Uterus (tissue), 4 donors: Measurements from ENCODE around the gene FBLIM1. TPM values are rescaled to one million over a fixed set of nuclear protein-coding genes. Genes with fewer than 3 reads are reported as not detected.

Source experiments
- DNase-seq, 2 donors: peaks; one replicate each; pipeline ENCODE4 v3.0.0-alpha.2; 2019 to 2020
- H3K27ac ChIP-seq, 2 donors: fragments of 200-600 bp; sonication (generic); 1 replicate in 1 of 2; 2 replicates in 1 of 2; pipeline ENCODE4 v1.5.1; 2016 to 2018
- H3K27me3 ChIP-seq, 2 donors: fragments of 200-600 bp; sonication (generic); one replicate each; pipeline ENCODE4 v1.5.1; 2018 to 2019; ENCODE audit warnings: control low read depth in 1 of 2
- H3K36me3 ChIP-seq, 2 donors: fragments of 200-600 bp; sonication (generic); one replicate each; pipeline ENCODE4 v1.5.1; 2019; ENCODE audit warnings: control low read depth in 1 of 2
- H3K4me1 ChIP-seq, 2 donors: fragments of 200-600 bp; sonication (generic); one replicate each; pipeline ENCODE4 v1.5.1; 2018 to 2019; ENCODE audit warnings: control low read depth in 1 of 2
- H3K4me3 ChIP-seq, 2 donors: fragments of 200-600 bp; sonication (generic); 1 replicate in 1 of 2; 2 replicates in 1 of 2; pipeline ENCODE4 v1.5.1; 2018 to 2019; ENCODE audit warnings: mild to moderate bottlenecking in 1 of 2
- H3K9me3 ChIP-seq, 2 donors: fragments of 200-600 bp; sonication (generic); one replicate each; pipeline ENCODE4 v1.5.1; 2019; ENCODE audit warnings: control low read depth in 1 of 2
- POLR2A ChIP-seq, 2 donors: fragments of 450-650 bp; IDR thresholded peaks; one replicate each; pipeline ENCODE4 v1.6.1; 2016; ENCODE audit warnings: antibody characterized with exemption in 2 of 2, mild to moderate bottlenecking in 1 of 2, moderate library complexity in 1 of 2
- intact Hi-C: fragments of 100-400 bp; cut with DNase I; formaldehyde crosslinking; loops from one replicate; pipeline ENCODE4 v1.15.1; 2023; ENCODE audit warnings: low total_unique reads
- total RNA-seq, 4 donors: library from RNA; depleted of rRNA in 3 of 4; stranded (reverse); fragments of >200 nt in 3 of 4; gene quantifications; one replicate each; pipeline versions ENCODE4 v1.1.0 to v1.2.4, GENCODE V29; 2014 to 2023
- TF ChIP-seq, protein P1 (sequence below), 4 experiments: fragments of 200-600 bp in 2 of 4; fragments of 450-650 bp in 2 of 4; sonication (generic) in 2 of 4; IDR thresholded peaks; one replicate each; pipeline ENCODE4 v1.5.1; 2016 to 2019; ENCODE audit warnings: antibody characterized with exemption in 4 of 4, mild to moderate bottlenecking in 2 of 4, moderate library complexity in 1 of 4
- donor health status: DM: yes; HTN: yes; CAD: no.

FBLIM1 gene
- total RNA-seq, 4 donors from 2014 or later = 12.9 to 96.9 (median 74.3) TPM

DNA sequence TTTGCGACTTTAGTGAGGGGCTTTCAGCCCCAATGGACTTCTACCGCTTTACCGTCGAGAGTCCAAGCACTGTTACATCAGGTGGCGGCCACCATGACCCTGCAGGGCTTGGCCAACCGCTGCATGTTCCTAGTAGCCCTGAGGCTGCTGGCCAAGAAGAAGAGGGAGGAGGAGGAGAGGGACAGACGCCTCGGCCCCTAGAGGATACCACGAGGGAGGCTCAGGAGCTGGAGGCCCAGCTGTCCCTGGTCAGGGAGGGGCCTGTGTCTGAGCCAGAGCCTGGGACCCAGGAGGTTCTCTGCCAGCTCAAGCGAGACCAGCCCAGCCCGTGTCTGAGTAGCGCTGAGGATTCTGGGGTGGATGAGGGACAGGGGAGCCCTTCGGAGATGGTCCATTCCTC lies 31.2 kb upstream of the FBLIM1 start:
- Histone ChIP-seq H3K9me3 (no peaks in the 10 kb centered on the region), H3K27me3 (no peaks in the 10 kb centered on the region), H3K36me3 (no peaks in the 10 kb centered on the region), H3K4me1 (no peaks in the 10 kb centered on the region), H3K27ac (no peak overlapping the region), H3K4me3 (no peak overlapping the region)
- DNase-seq = no peak
- no peak for TF ChIP-seq POLR2A (IDR thresholded peaks at IDR 0.05)
- TF ChIP-seq, protein P1, sequence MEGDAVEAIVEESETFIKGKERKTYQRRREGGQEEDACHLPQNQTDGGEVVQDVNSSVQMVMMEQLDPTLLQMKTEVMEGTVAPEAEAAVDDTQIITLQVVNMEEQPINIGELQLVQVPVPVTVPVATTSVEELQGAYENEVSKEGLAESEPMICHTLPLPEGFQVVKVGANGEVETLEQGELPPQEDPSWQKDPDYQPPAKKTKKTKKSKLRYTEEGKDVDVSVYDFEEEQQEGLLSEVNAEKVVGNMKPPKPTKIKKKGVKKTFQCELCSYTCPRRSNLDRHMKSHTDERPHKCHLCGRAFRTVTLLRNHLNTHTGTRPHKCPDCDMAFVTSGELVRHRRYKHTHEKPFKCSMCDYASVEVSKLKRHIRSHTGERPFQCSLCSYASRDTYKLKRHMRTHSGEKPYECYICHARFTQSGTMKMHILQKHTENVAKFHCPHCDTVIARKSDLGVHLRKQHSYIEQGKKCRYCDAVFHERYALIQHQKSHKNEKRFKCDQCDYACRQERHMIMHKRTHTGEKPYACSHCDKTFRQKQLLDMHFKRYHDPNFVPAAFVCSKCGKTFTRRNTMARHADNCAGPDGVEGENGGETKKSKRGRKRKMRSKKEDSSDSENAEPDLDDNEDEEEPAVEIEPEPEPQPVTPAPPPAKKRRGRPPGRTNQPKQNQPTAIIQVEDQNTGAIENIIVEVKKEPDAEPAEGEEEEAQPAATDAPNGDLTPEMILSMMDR (IDR thresholded peaks at IDR 0.05) = no peak
- intact Hi-C loops = no loop called here

GRCh38 chr1:15727866-15728534 lies 30.6 kb upstream of the FBLIM1 start:
- H3K9me3 ChIP-seq = no peaks in the 10 kb centered on the region
- no peak overlapping the region for H3K27ac ChIP-seq
- TF ChIP-seq, protein P1 (IDR thresholded peaks at IDR 0.05) = no peak
- TF ChIP-seq POLR2A (IDR thresholded peaks at IDR 0.05) = no peak
- H3K4me3 ChIP-seq = no peak overlapping the region
- H3K27me3 ChIP-seq = no peaks in the 10 kb centered on the region
- DNase-seq = no peak
- H3K4me1 ChIP-seq = no peaks in the 10 kb centered on the region
- H3K36me3 ChIP-seq = no peaks in the 10 kb centered on the region
- intact Hi-C loops = no loop called here

DNA sequence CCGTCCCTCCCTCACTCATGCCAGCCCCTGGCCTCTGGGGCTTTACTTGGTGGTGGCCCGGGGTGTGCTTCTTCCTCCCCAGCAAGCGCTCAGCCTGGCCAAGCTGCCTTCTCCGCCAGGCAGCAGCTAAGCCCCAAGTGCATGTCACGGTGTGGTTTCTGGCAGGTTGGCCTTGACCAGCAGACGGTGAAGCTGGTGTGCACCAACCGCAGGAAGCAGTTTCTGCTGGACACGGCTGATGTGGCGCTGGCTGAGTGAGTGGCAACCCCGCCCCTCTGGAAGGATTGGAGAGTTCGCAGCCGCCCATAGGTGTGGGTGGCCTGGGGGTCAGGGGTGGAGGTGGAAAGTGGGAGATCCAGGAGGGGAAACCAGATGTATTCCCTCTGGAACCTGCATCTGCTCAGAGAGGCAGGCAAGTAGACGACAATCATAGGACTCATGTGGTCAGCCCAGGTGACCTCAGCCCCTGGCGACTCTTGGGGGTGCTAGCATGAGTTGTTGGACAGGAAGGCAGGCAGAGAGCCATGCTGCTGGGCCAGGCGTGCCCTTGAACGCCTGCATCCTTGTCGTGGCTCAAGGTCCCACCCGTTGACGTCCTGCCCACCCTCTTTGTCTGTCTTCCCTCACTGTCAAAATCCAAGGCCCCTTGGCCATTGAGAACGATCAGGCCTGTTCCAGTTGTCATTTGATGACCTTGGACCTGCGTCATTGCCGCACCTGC lies 29.5 kb upstream of the FBLIM1 start:
- intact Hi-C loops = no loop called here
- Histone ChIP-seq H3K36me3 (no peaks in the 10 kb centered on the region), H3K27me3 (no peaks in the 10 kb centered on the region), H3K9me3 (no peaks in the 10 kb centered on the region), H3K4me3 (no peak overlapping the region), H3K4me1 (no peaks in the 10 kb centered on the region), H3K27ac (no peak overlapping the region)
- TF ChIP-seq, protein P1 (IDR thresholded peaks at IDR 0.05) = no peak
- TF ChIP-seq POLR2A (IDR thresholded peaks at IDR 0.05) = no peak
- no peak for DNase-seq

DNA sequence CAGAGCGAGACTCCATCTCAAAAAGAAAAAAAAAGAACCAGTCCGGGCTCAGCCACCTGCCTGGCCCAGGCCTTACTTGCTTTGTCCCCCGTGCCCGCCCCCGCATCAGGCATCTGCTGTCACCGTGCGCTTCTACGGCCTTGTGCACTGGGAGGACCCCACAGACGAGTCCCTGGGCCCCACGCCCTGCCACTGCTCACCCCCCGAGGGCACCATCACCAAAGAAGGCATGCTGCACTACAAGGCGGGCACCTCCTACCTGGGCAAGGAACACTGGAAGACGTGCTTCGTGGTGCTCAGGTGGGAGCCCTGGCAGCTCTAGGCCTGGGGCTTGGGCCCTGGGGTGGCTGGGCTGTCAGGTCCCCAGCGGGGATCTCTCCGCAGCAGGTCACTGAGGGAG lies 28.2 kb upstream of the FBLIM1 start:
- intact Hi-C loops = no loop called here
- Histone ChIP-seq H3K4me1 (no peaks in the 10 kb centered on the region), H3K27ac (no peak overlapping the region), H3K36me3 (no peaks in the 10 kb centered on the region), H3K4me3 (no peak overlapping the region), H3K9me3 (no peaks in the 10 kb centered on the region), H3K27me3 (no peaks in the 10 kb centered on the region)
- no peak for TF ChIP-seq POLR2A (IDR thresholded peaks at IDR 0.05)
- TF ChIP-seq, protein P1 (IDR thresholded peaks at IDR 0.05) = no peak
- no peak for DNase-seq

DNA sequence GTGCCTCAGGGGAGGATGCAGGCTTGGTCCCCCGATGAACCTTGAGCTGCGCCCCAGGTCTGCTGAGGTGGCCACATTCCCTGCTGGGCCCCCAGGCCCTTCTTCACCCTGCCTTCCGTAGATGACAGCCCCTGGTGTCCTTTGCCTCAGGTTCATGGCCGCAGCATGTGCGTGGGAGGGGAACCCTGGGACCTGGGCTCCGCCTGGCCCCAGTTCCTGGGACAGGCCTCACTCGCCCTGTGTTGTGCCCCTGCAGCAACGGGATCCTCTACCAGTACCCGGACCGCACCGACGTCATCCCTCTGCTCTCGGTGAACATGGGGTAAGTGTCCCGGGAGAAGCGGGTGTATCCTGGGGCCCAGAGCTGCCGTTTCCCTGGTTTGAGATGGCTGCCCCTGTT lies 27.7 kb upstream of the FBLIM1 start:
- Histone ChIP-seq H3K27ac (no peak overlapping the region), H3K36me3 (no peaks in the 10 kb centered on the region), H3K27me3 (no peaks in the 10 kb centered on the region), H3K9me3 (no peaks in the 10 kb centered on the region), H3K4me3 (no peak overlapping the region), H3K4me1 (no peaks in the 10 kb centered on the region)
- TF ChIP-seq, protein P1 (IDR thresholded peaks at IDR 0.05) = no peak
- no peak for TF ChIP-seq POLR2A (IDR thresholded peaks at IDR 0.05)
- DNase-seq = no peak
- intact Hi-C loops = no loop called here
